ENCODE data around the gene RSF1. TPM values are rescaled to one million over a fixed set of nuclear protein-coding genes. Genes with fewer than 3 reads are reported as not detected.
"Not testable (repeated sequence)": the region's sequence is repeated elsewhere in the genome, so short reads cannot be mapped to it uniquely, and the experiment has no call there.

The RSF1 gene
- total RNA-seq, 1 donor from 2014 or later = 74.2 TPM

DNA sequence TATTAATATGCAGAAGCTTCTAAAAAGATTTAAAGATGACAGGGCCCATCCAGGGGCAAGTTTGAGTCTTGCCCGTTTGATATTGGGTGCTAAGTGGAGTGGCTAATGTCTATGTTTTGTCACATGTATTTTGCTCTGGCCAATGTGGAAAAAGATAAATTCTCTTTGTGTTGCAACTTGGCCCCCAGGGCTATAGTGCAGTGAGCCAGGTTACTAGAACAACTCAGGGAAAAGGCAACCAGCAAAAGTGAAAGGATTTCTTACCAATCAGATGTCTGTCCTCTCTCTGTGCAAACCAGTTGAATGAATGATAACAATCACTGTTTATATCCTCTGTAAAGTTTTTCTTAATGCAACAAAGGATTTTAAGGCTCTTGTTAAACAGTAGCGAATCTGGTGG, 178.3 kb downstream of the RSF1 start:
- TF ChIP-seq, protein P1, sequence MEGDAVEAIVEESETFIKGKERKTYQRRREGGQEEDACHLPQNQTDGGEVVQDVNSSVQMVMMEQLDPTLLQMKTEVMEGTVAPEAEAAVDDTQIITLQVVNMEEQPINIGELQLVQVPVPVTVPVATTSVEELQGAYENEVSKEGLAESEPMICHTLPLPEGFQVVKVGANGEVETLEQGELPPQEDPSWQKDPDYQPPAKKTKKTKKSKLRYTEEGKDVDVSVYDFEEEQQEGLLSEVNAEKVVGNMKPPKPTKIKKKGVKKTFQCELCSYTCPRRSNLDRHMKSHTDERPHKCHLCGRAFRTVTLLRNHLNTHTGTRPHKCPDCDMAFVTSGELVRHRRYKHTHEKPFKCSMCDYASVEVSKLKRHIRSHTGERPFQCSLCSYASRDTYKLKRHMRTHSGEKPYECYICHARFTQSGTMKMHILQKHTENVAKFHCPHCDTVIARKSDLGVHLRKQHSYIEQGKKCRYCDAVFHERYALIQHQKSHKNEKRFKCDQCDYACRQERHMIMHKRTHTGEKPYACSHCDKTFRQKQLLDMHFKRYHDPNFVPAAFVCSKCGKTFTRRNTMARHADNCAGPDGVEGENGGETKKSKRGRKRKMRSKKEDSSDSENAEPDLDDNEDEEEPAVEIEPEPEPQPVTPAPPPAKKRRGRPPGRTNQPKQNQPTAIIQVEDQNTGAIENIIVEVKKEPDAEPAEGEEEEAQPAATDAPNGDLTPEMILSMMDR (IDR thresholded peaks at IDR 0.05) = no peak
- H3K4me1 Mint-ChIP-seq (ENCODE audit: unreplicated experiment) = peaks cover 10% of the 10 kb centered on the region
- no peaks in the 10 kb centered on the region for H3K9me3 Mint-ChIP-seq (ENCODE audit: unreplicated experiment)
- H3K36me3 Mint-ChIP-seq (ENCODE audit: unreplicated experiment) = no peaks in the 10 kb centered on the region
- H3K27me3 Mint-ChIP-seq (ENCODE audit: unreplicated experiment) = no peaks in the 10 kb centered on the region
- no peak overlapping the region for H3K27ac Mint-ChIP-seq (ENCODE audit: unreplicated experiment)
- no peak for DNase-seq (ENCODE audit: extremely low spot score, unreplicated experiment)
- no peak overlapping the region for H3K4me3 Mint-ChIP-seq (ENCODE audit: unreplicated experiment)

DNA sequence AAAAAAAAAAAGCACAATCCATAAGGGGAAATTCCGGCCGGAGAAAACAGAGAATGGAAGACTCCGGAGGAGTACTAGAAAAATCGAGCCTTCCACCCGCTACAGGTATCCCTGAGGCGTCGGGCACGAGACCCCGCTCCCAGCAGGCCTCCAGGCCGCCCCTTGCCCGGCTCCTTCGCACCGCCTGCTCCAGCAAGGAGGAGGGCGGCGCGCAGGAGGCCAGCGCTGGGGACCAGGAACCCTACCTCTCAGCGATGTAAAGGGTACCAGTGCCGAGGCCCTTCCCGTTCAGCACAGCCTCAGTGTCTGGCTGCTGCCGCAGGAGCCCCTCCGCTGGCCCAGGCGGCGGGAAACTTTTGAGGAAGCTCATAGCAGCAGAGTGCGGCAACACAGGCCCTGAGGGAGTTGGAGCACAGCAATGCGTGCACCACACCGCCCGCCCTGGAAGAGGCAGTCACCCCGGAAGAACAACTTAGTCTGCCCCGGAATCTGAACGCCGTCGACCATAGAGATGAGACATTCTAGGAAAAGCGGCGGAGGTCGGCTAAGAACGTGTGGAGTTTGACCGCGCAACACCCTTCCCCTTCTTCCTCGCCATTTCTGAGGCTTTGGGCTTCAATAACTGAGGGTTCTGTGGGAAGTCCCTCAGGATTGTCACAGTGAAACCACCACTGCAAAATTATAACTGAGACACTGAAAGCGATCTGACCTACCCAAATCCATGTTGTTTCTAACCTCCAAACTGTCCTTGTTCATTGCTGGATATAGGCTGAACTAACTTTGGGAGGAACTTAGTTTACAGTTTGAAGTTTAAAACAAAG, 183.0 kb downstream of the RSF1 start, which contains the start of gene CLNS1A:
TSS of gene CLNS1A (minus strand) at position 450 of the 821 bp plus-strand sequence. CDS start at position 370, 80 bp downstream.
- no peaks in the 10 kb centered on the region for H3K9me3 Mint-ChIP-seq (ENCODE audit: unreplicated experiment)
- TF ChIP-seq, protein P1 (IDR thresholded peaks at IDR 0.05) = no peak
- peak; percentile 92 for DNase-seq (ENCODE audit: extremely low spot score, unreplicated experiment)
- H3K27me3 Mint-ChIP-seq (ENCODE audit: unreplicated experiment) = no peaks in the 10 kb centered on the region
- peak within 1 kb of the TSS; percentile 94 for H3K4me3 Mint-ChIP-seq (ENCODE audit: unreplicated experiment)
- peaks cover 26% of the 10 kb centered on the region for H3K4me1 Mint-ChIP-seq (ENCODE audit: unreplicated experiment)
- peak within 1 kb of the TSS; percentile 98 for H3K27ac Mint-ChIP-seq (ENCODE audit: unreplicated experiment)
- H3K36me3 Mint-ChIP-seq (ENCODE audit: unreplicated experiment) = peaks cover 3% of the 10 kb centered on the region

DNA sequence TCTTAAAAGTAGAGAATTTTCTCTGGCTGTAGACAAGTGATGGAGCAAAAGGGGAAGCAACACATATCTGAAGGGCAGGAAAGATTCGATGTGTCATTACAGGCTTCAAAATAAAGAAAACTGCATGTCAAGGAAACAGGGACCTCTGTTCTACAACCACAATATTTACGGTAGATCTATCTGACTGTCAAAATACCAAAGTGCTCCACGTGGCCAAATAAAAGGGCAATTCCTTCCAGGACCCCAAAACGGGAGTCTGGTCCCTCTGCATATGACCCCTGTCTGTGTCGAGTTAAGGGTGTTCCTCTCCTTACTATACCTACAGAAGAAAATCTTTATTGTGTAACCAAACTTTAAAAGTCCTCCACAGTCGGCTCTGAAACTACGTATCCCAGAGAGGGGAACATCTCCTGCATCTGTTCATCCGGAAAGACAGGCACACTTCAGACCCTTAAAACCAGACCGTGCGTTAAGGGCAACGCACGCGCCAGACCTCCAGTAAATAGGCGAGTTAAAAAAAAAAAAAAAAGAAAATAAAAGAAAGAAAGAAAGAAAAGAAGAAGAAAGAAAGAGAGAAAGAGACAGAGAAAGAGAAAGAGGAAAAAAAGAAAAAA, 183.7 kb downstream of the RSF1 start:
- Mint-ChIP-seq H3K9me3 (ENCODE audit: unreplicated experiment) (no peaks in the 10 kb centered on the region), H3K27ac (ENCODE audit: unreplicated experiment) (peak overlapping the region; percentile 98), H3K36me3 (ENCODE audit: unreplicated experiment) (peaks cover 3% of the 10 kb centered on the region), H3K4me3 (ENCODE audit: unreplicated experiment) (peak overlapping the region; percentile 94), H3K4me1 (ENCODE audit: unreplicated experiment) (peaks cover 28% of the 10 kb centered on the region), H3K27me3 (ENCODE audit: unreplicated experiment) (no peaks in the 10 kb centered on the region)
- DNase-seq (ENCODE audit: extremely low spot score, unreplicated experiment) = no peak
- TF ChIP-seq, protein P1 (IDR thresholded peaks at IDR 0.05) = no peak

DNA sequence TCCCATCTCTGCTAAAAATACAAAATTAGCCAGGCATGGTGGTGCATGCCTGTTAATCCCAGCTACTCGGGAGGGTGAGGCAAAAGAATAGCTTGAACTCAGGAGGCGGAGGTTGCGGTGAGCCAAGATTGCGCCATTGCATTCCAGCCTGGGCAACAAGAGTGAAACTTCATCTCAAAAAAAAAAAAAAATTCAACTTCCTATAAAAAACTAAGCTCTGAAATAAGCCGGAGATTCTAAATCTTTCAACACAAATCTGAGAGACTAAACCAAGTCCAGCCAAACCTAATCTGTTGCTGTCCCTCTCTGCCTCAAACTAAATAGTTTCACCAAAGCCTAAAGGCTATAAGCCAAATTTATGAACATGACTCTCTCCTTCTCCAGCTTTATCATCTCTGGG, 186.6 kb downstream of the RSF1 start:
- not testable (repeated sequence) for H3K9me3 Mint-ChIP-seq (ENCODE audit: unreplicated experiment); H3K27me3 Mint-ChIP-seq (ENCODE audit: unreplicated experiment); H3K4me3 Mint-ChIP-seq (ENCODE audit: unreplicated experiment); DNase-seq (ENCODE audit: extremely low spot score, unreplicated experiment); H3K27ac Mint-ChIP-seq (ENCODE audit: unreplicated experiment); H3K36me3 Mint-ChIP-seq (ENCODE audit: unreplicated experiment)
- peaks cover 34% of the 10 kb centered on the region for H3K4me1 Mint-ChIP-seq (ENCODE audit: unreplicated experiment)

DNA sequence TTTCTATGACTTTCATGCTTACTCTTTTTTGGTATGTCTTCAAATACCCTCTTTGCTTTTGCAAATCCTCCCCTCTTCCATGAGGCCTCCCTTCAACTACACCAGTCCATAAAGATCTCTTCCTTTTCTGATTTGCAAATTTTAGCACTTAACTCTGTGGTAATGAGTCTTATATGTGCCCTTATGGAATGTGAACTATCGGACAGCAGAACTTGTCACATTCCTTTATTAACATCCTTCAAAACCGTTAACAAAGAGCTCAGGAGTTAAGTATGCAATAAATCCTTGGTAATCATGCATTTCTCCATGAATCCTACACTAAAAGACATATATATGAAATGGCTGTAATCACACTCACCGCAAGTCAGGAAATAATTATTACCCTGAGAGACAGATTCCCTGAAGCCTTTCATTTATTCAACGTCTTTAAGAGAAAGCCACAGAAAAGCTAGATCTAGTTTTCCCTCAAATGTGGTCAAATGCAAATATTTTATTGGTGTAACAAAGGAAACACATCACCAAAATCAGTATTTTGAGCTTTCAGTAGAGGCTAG, 190.3 kb downstream of the RSF1 start:
- no peaks in the 10 kb centered on the region for H3K27me3 Mint-ChIP-seq (ENCODE audit: unreplicated experiment)
- TF ChIP-seq, protein P1 (IDR thresholded peaks at IDR 0.05) = no peak
- H3K9me3 Mint-ChIP-seq (ENCODE audit: unreplicated experiment) = no peaks in the 10 kb centered on the region
- H3K36me3 Mint-ChIP-seq (ENCODE audit: unreplicated experiment) = peaks cover 12% of the 10 kb centered on the region
- H3K27ac Mint-ChIP-seq (ENCODE audit: unreplicated experiment) = no peak overlapping the region
- DNase-seq (ENCODE audit: extremely low spot score, unreplicated experiment) = no peak
- H3K4me3 Mint-ChIP-seq (ENCODE audit: unreplicated experiment) = no peak overlapping the region
- peaks cover 11% of the 10 kb centered on the region for H3K4me1 Mint-ChIP-seq (ENCODE audit: unreplicated experiment)
